Measurements from ENCODE around the gene NFE2L1.
A peak's percentile ranks its signal among the peaks of the same experiment; 100 is the strongest.

The NFE2L1 gene

DNA sequence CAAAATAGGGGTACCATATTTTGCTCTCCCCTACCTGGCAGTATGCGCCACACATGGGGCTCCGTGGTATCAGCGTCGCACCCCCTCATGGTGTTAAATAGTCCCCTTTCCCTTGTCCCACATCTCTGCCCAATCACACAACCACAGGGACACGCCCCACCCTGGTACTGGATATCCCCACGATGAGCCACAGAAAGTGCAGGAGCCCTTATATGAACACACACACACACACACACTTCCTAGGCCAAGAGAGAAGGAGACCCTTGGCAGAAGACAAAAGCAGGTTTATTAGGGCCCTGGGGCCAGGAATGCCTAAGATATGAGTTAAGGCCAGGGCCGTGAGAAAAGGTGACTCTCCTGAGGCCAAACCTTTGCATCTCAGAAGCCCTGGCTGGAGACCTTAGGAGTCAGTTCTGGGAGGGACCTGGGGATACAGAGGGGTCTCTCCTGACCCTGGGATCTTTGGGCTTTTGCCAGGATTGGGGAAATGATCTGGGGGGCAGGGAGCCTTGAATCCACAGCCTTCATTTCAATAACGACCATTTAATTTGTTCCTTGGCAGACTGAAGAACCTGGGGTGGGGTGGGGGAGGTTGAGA lies 22.2 kb upstream of the NFE2L1 start:
- Histone ChIP-seq H3K9ac (ENCODE audit: low read length) (peak overlapping the region; percentile 56), H3K36me3 (replicated peaks; ENCODE audit: low read depth, low read length) (no peaks in the 10 kb centered on the region), H3K4me1 (ENCODE audit: low read length) (peaks cover 20% of the 10 kb centered on the region), H2AFZ (ENCODE audit: low read depth, low read length) (no peak overlapping the region; the same call in 1 of the 2 replicates), H4K20me1 (ENCODE audit: insufficient read depth, low read length) (no peaks in the 10 kb centered on the region), H3K27me3 (ENCODE audit: low read depth, low read length) (no peaks in the 10 kb centered on the region), H3K4me2 (ENCODE audit: low read length) (peak overlapping the region; percentile 100), H3K27ac (ENCODE audit: low read length) (no peak overlapping the region), H3K79me2 (ENCODE audit: low read length) (no peaks in the 10 kb centered on the region), H3K9me3 (ENCODE audit: insufficient read depth, low read length) (no peaks in the 10 kb centered on the region), H3K4me3 (ENCODE audit: low read length) (peak overlapping the region; percentile 83)
- no peak for TF ChIP-seq EZH2phosphoT487 (IDR thresholded peaks at IDR 0.05; ENCODE audit: low read depth)

DNA sequence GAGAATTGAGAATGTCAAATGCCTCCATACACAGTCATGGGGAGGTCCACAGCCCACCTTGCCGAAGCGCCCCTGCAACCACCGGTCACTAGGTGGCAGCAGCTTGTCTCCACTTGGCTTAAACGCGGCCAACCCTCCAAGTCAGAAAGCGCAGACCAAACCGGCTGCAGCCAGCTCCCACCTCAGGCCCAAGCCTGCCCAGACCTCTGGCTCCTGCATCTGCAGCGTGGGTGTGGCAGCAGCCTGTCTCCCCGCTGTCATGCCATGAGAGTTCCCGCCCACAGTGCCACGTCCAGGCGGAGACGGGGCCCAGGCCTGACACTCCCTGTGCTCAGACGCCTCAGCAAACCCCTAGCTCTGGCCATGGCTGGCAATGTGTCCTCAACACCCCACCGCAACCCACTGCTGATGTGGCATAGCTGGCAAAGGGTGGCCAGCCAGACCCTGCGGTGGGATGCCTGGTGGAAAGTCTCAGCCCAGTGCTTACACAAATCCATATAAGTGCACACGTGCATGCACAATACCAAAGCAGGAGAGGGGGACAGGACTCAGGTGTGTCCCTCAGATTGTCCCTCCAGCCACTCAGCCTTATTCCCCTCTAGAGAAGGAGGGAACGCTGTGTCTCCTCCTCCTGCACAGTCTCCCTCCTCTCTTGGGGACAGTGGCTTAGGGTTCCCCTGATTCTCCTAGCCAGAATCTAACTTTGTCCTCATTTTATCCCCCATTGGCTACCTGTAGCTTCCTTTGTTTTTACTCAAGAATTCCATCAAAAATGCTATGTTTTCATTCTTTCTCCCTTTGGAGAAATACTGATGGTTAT lies 21.4 kb upstream of the NFE2L1 start:
- Histone ChIP-seq H2AFZ (ENCODE audit: low read depth, low read length) (peak overlapping the region; percentile 1; the same call in 1 of the 2 replicates), H4K20me1 (ENCODE audit: insufficient read depth, low read length) (no peaks in the 10 kb centered on the region), H3K27me3 (ENCODE audit: low read depth, low read length) (no peaks in the 10 kb centered on the region), H3K9me3 (ENCODE audit: insufficient read depth, low read length) (no peaks in the 10 kb centered on the region), H3K4me3 (ENCODE audit: low read length) (peak overlapping the region; percentile 31; the same call in 1 of the 2 replicates), H3K4me1 (ENCODE audit: low read length) (peaks cover 20% of the 10 kb centered on the region), H3K36me3 (replicated peaks; ENCODE audit: low read depth, low read length) (no peaks in the 10 kb centered on the region), H3K27ac (ENCODE audit: low read length) (no peak overlapping the region), H3K4me2 (ENCODE audit: low read length) (peak overlapping the region; percentile 100), H3K79me2 (ENCODE audit: low read length) (no peaks in the 10 kb centered on the region), H3K9ac (ENCODE audit: low read length) (peak overlapping the region; percentile 6; the same call in 1 of the 2 replicates)
- TF ChIP-seq EZH2phosphoT487 (IDR thresholded peaks at IDR 0.05; ENCODE audit: low read depth), result no peak
- TF ChIP-seq, protein P1, sequence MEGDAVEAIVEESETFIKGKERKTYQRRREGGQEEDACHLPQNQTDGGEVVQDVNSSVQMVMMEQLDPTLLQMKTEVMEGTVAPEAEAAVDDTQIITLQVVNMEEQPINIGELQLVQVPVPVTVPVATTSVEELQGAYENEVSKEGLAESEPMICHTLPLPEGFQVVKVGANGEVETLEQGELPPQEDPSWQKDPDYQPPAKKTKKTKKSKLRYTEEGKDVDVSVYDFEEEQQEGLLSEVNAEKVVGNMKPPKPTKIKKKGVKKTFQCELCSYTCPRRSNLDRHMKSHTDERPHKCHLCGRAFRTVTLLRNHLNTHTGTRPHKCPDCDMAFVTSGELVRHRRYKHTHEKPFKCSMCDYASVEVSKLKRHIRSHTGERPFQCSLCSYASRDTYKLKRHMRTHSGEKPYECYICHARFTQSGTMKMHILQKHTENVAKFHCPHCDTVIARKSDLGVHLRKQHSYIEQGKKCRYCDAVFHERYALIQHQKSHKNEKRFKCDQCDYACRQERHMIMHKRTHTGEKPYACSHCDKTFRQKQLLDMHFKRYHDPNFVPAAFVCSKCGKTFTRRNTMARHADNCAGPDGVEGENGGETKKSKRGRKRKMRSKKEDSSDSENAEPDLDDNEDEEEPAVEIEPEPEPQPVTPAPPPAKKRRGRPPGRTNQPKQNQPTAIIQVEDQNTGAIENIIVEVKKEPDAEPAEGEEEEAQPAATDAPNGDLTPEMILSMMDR (IDR thresholded peaks at IDR 0.05; ENCODE audit: low read depth, low read length), result peak; percentile 92

- Histone ChIP-seq H3K27ac (ENCODE audit: low read length) (no peak overlapping the region), H3K27me3 (ENCODE audit: low read depth, low read length) (no peaks in the 10 kb centered on the region), H3K4me3 (ENCODE audit: low read length) (no peak overlapping the region), H3K4me1 (ENCODE audit: low read length) (peaks cover 20% of the 10 kb centered on the region), H2AFZ (ENCODE audit: low read depth, low read length) (no peak overlapping the region), H3K4me2 (ENCODE audit: low read length) (no peak overlapping the region), H4K20me1 (ENCODE audit: insufficient read depth, low read length) (no peaks in the 10 kb centered on the region), H3K9ac (ENCODE audit: low read length) (no peak overlapping the region), H3K79me2 (ENCODE audit: low read length) (no peaks in the 10 kb centered on the region), H3K36me3 (replicated peaks; ENCODE audit: low read depth, low read length) (no peaks in the 10 kb centered on the region), H3K9me3 (ENCODE audit: insufficient read depth, low read length) (no peaks in the 10 kb centered on the region)
- no peak for TF ChIP-seq EZH2phosphoT487 (IDR thresholded peaks at IDR 0.05; ENCODE audit: low read depth)
- TF ChIP-seq, protein P1 (IDR thresholded peaks at IDR 0.05; ENCODE audit: low read depth, low read length), result no peak
These were observed 20.7 kb upstream of the NFE2L1 start for GRCh38 chr17:48027322-48027981.

DNA sequence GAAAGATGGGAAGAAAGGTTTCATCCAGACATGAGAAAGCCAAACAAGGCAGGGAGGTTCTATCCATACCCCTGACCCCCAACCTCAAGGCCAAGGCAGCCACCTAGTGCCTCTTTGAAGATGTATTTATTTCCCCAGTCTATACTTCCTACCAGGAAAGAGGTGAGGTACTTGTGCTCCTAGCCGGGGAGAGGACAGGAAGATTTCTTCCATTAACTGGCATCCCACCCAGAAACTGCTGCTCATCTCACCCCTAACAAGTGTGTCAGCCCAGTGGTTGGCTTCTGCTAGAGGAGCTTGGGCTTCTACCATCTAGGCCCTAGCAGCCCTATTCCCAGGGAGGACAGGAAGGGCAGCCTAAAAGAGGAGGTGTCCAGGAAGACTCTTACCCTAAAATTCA lies 19.4 kb upstream of the NFE2L1 start:
- no peaks in the 10 kb centered on the region for H3K27me3 ChIP-seq (ENCODE audit: low read depth, low read length)
- no peak overlapping the region for H3K27ac ChIP-seq (ENCODE audit: low read length)
- no peaks in the 10 kb centered on the region for H3K79me2 ChIP-seq (ENCODE audit: low read length)
- peaks cover 15% of the 10 kb centered on the region for H3K4me1 ChIP-seq (ENCODE audit: low read length)
- TF ChIP-seq, protein P1 (IDR thresholded peaks at IDR 0.05; ENCODE audit: low read depth, low read length), result no peak
- no peaks in the 10 kb centered on the region for H4K20me1 ChIP-seq (ENCODE audit: insufficient read depth, low read length)
- H3K9ac ChIP-seq (ENCODE audit: low read length), result no peak overlapping the region
- no peak overlapping the region for H3K4me2 ChIP-seq (ENCODE audit: low read length)
- H3K4me3 ChIP-seq (ENCODE audit: low read length), result no peak overlapping the region
- no peaks in the 10 kb centered on the region for H3K36me3 ChIP-seq (replicated peaks; ENCODE audit: low read depth, low read length)
- H3K9me3 ChIP-seq (ENCODE audit: insufficient read depth, low read length), result no peaks in the 10 kb centered on the region
- no peak overlapping the region for H2AFZ ChIP-seq (ENCODE audit: low read depth, low read length)

All from OCI-LY3 (cell line).